Activated gamma-delta T cell treated with anti-CD3 and anti-CD28 coated beads, Interleukin-2, amount 50 U/mL, for 16 hours (primary cell): ENCODE data around the gene NPRL2.

Experiments used
- DNase-seq: peaks from one replicate; pipeline ENCODE4 v3.0.0-alpha.2; 2020; ENCODE audit warnings: low read depth

The NPRL2 gene

DNA sequence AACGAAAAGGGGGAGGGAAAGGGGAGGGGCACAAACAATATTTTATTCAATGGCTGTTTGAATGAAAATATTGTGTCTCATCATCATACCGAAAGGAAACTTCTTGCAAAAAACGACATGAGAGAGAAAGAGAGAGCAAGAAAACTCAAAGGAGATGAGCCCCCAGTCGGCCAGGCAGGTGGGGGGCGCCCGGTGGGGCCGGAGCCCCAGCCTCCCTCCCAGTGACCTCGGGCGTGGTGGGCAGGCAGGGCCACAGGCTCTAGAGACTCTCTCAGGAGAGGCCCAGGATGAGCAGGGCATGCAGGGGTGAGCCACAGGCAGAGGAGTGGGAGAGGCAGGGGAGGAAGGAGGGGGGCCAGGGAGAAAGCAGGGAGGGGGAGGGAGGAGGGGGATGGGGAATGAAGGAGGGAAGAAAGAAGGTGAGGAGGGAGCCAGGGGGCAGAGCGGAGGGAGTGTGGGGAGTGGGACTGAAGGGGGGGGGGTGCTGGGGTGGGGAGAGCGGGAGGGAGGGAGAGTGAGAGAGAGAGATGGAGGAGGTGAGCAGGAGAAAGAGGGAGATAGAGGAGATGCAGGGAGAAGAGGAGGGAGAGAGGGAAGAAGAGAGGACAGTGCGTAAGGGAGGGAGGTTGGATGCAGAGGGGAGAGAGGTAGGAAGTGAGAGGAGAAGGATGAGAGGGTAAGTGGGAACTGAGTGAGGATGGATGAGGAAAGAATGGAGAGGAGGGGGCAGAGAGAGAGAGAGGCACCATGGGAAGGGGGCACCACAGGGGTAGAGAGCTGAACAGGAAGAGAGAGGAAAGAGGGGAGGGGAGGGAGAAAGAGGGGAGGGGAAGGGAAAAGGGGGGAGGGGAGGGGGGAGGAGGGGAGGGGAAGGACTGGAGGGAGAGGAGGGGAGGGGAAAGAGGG is 22.8 kb upstream of the NPRL2 start:
- DNase-seq = no peak

- no peak for DNase-seq
Measured at GRCh38 chr3:50372349-50372748, 21.8 kb upstream of the NPRL2 start.

GRCh38 chr3:50371133-50371685 is 20.6 kb upstream of the NPRL2 start:
- no peak for DNase-seq

DNA sequence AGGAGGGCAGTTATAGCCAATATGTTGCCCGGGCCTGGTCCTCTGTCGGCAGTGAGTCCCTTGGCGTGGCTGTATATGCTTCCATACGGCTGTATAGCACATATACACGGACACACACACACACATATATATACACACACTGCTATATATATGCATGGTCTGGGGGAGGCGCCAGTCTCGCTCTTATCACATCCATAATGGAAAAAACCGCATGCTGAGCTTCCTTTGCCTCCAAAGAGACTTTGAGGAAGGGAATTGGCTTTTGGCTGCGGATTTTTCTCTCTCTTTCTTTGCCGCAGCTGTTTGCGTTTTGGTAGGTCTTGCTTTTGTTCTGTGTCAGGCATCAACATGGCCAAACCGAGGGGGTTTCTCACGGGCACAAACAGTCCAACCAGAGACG is 20.0 kb upstream of the NPRL2 start:
- no peak for DNase-seq

GRCh38 chr3:50369012-50369670 is 18.6 kb upstream of the NPRL2 start:
- no peak for DNase-seq

DNA sequence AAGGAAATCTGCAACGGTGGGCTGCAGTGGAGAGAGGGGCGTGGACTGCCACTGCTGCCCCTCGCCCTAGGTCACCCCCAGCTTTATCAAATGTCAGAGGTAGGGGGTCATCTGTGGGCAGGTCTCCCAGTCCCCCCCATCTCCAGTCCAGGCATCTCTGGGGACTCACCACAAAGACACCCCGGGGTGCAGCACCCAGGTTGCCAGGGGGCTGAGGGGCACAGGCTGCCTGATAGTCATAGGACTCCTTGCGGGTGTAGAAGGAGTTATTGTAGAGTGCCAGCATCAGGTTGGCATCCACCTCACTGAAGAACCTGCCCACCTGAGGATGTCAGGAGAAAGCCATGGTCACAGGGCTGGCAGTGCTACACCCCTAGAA is 15.3 kb upstream of the NPRL2 start:
- DNase-seq = no peak

- peak; percentile 89 for DNase-seq
Measured at GRCh38 chr3:50365080-50365841, 14.7 kb upstream of the NPRL2 start.

DNA sequence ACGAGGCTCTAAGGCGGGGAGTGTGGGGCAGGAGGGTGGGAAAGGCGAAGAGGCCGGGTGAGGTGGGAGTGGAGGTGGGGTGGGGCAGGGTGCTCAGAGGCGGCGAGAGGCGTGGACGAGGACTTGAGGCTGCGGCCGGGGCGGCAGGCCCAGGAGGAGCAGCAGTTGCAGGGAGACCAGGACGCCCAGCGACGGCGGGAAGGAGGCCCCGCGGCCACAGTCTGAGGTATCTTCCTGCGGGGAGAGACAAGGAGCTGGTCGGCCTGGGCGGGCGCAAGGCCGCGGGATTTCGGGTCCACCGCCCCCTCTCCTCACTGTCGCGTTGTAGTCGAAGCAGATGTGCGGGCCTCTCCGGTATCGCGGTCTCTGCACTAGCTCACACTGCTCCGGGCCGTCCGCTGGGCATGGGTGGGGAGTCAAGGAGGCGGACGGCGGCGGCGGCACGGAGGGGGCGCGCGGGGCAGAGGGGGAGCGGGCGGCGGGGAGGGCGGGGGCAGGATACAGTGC is 14.1 kb upstream of the NPRL2 start:
- DNase-seq = no peak

- DNase-seq = no peak
Measured at GRCh38 chr3:50359760-50360110, 9.2 kb upstream of the NPRL2 start.

DNA sequence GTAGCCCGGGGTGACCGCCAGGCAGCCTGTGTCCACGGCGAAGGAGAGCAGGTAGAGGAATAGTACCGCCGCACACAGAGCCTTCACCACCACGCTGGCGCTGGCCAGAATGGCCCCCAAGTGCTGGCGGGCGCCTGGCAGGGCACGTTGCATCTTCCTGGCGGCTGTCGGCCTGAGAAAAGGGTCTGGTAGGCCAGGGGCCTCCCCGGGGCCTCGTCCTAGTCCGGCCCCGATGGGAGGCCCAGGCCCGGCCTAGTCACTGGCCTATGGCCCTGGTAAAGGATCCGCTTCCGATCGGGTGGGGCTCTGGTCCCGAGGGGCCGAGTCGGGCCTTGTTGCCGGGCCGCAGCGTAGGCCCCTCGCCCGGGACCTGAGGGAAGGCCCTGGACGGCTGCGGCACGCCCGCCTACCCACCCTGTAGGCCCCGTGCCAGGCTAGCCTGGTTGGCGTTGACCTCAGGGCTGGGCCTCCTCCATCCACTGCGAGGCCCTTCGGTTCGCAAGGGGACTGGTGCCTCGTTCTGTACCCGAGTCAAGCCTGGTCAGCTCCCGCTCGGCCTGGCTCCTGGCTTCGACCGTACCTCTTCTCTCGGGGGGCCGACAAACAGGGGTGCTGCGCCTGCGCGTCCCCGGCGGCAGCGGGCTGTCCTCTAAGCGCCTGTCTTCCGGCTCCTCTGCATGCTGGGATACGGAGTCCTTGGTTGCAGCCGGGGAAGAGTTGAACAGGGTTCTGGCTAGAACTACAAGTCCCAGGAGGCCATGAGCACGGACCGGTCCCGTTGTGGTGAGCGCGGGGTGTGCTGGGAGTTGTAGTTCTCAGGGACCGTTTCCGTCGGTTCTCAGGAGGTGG is 8.6 kb upstream of the NPRL2 start, which contains the start of gene TMEM115:
TSS of gene TMEM115 (minus strand) at position 611 of the 849 bp plus-strand sequence. CDS start at position 153, 458 bp downstream.
- peak; percentile 91 for DNase-seq

DNA sequence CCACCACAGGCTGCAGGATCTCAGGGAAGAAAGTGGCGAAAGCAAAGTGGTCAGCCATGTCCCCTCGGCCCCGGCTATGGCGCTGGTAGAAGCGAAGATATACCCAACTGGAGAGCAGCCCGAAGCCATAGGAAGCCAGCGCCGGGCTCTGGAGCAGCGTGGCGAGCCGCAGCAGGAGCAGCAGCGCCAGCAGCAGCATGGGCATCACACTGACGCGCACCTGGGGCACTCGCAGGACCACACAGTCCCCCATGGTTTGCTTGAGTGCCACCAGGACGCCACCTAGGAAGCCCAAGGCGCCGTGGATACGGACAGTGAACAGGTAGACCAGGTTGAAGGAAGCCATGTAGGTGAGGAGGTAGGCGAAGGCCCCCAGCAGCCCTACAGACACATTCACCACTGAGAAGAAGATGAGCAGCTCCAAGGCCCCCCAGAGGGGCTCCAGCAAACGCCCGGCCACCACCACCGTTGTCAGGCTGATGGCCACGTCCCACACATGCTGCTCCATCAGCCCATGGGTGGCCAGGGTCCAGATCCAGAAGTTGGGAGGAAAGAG is 7.9 kb upstream of the NPRL2 start:
- no peak for DNase-seq

GRCh38 chr3:50357481-50357880 is 6.9 kb upstream of the NPRL2 start:
- DNase-seq = no peak

- no peak for DNase-seq
Measured at GRCh38 chr3:50356553-50356952, 6.0 kb upstream of the NPRL2 start.

GRCh38 chr3:50355829-50356552 is 5.4 kb upstream of the NPRL2 start:
- DNase-seq = no peak

DNA sequence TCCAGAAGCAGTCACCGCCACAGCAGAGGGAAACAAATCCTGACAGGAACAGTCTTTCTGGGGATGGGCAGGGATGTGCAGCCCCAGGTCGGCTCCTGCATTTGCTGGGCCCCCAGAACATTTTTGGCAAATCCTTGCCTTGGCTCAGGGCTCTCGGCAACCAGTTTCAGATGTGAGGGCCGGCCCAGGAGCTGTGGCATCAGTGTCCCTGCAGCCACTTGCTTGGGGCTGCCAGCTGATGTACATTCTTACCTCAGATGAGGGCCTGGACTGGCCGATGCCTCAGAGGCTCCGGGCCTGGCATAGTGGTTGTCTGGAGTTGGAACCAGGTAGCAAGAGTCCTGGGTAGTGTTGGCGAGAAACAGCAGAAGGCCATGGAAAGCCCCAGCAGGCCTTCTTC is 4.3 kb upstream of the NPRL2 start:
- DNase-seq = no peak

DNA sequence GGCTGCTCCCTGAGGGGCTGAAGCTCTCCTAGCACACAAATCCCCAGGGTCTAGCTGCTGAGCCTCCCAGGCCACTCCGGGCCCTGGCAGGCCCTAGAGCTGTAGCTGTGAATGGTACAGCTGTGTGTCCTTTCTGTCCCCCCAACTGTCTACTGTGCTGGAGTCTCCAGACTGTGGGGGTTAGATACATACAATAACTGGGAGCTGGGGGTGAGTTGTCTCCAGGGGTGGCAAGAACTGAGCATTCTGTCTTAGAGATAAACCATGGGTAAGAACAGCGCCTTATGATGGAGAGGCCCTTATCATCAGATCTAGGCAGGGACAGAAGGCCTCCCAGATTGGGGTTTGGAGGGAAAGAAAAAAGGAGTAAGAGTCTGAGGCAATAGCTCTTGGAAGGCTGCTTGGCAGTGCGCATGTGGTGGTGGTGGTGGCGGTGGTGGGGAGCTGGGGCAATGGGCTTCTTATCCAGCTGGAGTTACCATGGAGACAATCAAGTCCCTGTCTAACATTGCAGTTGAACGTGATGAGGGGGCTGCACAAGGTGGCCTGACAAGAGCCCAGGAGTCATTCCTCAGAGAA is 3.7 kb upstream of the NPRL2 start:
- DNase-seq = no peak

DNA sequence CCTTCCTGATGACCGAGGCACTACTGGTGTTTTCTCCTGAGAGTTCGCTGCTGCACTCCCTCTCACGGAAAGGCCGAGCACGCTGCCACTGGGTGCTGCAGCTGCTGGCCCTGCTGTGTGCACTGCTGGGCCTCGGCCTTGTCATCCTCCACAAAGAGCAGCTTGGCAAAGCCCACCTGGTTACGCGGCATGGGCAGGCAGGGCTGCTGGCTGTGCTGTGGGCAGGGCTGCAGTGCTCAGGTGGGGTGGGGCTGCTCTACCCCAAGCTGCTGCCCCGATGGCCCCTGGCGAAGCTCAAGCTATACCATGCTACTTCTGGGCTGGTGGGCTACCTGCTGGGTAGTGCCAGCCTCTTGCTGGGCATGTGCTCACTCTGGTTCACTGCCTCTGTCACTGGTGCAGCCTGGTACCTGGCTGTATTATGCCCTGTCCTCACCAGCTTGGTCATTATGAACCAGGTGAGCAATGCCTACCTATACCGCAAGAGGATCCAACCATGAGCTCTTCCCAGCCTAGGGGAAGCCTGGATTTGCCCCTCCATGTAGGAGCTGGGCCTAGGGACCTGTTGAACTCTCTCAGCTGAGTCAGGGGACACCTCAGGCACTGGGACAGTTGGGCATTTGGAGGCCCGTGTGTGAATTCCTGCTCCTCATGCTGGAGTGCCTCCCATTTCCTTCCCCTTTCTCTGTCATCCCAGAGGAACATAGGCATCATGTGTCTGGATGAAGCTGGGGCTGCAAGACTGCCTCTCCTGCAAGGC is 2.9 kb upstream of the NPRL2 start:
- DNase-seq = no peak

GRCh38 chr3:50352781-50353180 is 2.2 kb upstream of the NPRL2 start:
- no peak for DNase-seq

- DNase-seq = no peak
Measured at GRCh38 chr3:50351323-50351697, 735 bp upstream of the NPRL2 start.
